CD4-positive, alpha-beta T cell treated with Interleukin-15 for 4 hours (primary cell): ENCODE data around the gene DCDC2C.

ENCODE experiments used
- DNase-seq: peaks from one replicate; pipeline ENCODE4 v3.0.0-alpha.2; 2020; ENCODE audit warnings: low spot score

DCDC2C gene

DNA sequence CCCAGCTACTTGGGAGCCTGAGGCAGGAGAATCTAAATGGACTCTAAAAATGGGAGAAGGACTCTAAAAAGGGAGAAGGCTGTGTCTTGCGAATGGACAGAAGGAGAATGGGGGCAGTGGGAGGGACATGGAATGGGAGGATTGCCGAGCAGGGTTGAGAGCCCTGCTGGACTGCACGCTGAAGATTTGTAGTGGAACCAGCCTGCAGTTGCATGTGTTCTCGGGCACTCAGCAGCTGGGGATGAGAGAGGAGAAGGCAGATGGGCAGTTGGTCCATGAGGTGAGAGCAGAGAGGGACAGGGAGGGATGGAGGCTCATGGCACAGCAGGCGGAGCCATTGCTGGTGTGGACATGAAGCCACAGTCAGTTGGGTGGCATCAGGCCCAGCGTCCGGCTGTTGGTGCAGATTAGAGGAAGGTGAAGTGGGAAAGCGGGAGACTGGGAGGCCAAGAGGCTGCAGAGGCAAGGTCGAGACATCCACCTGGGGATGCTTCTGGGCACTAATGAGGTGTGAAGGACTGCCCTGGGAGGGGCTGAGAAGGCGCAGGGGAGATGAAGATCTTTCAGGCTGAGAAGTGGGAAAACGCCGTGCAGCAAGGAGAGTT, 40.7 kb downstream of the DCDC2C start:
- no peak for DNase-seq

DNA sequence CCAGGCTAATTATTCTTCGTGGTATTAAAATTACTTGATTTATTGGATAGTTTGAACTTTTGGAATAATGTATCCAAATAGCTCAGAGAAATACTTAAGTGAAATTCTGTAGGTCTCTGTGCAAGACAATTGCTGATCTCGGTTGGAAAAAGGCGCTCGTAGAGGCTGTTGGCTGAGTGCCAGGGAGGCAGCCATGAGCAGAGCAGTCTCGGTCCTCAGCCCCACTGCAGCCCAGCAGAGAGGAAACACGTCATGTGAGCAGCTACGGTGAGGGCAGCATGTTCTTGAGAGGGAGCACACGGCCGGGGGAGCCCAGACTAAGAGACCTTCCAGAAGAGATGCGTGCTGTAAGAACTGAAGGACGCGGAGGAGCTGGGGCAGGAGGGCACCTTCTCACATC, 42.5 kb downstream of the DCDC2C start:
- DNase-seq, result no peak

DNA sequence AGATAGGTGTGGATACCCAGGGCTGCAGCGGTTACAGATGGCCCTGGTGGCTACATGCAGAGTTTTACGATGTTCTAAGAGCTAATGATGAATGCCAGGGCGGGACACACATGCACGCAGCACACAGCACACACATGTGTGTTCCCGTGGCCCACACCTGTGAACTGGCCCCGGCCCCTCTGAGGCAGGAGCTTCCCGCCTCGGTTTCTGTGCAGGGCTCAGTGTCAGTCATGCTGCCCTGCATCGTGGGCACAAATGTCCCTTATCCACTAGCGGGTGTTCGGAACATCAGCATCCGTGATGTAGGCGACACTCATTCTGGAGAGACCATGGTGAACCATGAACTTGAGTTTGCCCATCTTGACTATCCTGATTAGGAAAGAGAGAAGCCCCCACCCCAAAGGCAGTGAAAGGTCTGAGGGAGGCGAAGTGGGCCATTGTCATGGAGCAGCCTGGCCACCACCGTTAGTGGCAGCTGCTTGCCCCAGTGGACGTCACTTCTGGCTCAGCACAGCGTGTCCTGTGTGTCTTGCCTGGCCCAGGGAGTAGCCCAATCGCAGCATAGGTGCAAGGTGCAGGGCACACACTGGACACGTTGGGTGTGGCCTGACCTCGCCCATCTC, 43.8 kb downstream of the DCDC2C start:
- no peak for DNase-seq

DNA sequence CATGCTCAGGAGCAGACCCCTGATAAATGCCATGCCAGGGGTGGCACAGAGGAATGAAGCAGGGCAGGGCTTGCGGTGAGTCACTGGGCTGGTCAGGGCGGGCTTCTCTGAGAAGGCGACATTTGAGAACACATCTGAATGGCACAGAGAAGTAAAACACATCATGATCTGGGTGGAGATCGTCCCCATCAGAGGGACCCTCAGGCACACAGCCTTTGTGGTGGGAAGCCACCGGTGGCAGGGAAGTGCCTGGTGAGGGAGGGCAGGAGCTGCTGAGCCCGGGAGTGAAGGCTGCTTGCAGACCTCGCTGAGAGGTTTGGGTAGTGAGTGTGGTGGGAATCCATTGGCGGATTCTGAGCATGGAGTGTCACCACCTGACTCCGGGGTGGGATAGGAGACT, 44.5 kb downstream of the DCDC2C start:
- no peak for DNase-seq

DNA sequence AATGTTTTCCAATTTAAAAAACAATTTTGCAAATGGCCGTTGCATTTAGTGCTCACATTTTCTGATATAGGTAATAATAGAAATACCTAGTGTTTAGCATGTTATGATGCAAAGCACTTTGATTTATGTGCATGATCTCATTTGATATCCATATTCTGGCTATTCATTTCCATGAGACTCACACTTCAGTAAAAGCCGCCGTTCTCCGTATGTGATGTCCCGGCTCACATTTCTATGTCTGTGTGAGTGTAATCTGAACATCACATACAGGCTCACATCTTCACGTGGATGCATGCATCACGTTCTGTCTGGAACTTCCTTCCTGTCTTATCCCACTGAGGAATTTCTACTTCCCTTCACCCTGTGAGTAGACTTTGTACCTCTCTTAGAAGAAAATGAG, 45.8 kb downstream of the DCDC2C start:
- DNase-seq, result no peak

DNA sequence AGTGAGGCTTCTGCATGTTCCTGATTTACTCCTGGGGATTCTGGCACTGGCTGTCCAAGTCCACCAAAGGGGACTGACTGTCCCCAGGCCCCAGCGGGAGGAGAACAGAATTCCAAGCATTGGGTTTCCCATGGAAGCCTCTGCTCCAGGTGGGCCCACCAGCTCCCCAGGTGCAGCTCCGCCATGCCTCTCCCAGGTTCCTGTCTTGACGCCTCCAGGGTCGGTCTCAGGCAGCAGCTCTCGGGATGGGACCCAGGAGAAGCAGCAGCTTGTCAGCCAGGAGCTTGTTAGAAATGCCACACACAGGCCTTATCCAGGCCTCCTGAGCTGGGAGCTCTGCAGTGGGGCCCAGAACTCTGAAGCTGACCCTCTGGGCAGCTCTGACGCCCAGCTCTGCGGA, 47.9 kb downstream of the DCDC2C start:
- no peak for DNase-seq

DNA sequence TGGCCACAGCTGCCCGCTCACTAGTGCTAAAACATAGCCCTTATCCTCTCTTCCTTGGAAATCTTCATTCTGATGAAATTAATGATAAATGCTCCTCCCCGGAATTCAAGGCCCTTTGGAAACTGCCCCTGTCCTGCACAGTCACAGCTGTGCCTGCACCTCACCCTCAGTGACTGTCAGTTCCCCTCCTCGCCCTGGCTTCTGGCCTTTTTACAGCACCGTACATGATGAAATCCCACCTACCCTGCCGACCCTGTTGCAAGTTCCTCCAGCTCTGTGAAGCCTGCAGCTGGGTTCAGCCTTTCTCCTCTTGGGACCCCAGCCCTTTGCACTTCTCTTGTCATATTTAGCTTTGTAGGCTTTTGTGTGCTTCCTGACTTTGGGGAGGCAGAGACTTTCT, 48.4 kb downstream of the DCDC2C start:
- DNase-seq, result no peak

DNA sequence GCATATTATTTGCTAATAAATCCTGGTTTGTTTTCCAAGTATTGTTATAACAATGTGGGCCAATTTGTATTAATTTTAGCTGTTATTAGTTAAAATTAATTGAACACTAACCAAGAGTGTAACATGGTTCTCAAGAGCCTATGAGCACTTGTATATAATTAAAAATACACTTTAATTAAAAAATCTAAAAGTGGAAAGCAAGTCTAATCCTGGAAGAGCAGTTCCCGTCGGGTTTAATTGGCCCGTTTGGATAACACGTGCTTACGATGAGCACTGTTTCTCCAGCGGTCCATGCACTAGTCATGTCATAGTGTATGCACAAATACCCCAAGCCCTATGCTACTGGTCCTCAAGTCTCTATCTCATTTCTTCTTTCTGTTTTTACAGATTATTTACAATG, 49.0 kb downstream of the DCDC2C start:
- DNase-seq, result no peak

DNA sequence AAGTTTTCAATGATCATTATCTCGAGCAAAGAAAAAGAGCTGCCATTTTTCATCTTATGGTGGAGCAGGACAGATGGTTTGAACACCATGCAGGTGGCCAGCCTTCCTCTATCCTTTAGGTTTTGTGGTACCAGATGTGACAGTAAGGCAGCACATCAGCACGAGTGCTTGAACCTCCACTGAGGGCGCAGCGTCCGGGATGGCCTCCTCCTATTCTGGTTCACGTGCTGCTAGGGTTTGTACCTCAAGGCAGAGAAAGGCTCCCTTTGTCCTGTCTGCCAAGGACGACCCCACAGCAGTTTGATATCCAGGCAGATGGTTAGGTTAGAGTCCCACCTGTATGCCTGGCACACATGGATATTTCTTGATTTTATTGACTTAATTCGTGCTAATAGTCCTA, 50.2 kb downstream of the DCDC2C start:
- no peak for DNase-seq

DNA sequence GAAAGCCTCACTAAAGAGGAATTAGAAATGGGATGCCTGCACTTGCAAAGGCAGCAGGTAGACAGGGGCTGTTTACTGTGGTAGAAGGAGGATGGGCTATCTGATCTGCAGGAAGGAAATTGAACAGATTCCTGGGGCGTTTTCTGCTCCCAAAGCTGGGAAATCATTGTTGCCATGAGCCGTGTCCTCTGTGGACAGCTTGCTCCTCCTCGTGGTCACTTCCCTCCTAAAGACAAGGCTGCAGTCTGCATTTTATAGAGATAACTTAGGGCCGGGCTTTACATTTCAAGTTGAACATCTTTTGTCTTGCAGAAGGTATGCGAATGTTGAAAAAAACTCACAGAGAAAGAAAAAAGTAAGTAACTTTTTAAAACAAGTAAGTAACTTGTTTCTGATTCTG, 50.9 kb downstream of the DCDC2C start:
- no peak for DNase-seq

DNA sequence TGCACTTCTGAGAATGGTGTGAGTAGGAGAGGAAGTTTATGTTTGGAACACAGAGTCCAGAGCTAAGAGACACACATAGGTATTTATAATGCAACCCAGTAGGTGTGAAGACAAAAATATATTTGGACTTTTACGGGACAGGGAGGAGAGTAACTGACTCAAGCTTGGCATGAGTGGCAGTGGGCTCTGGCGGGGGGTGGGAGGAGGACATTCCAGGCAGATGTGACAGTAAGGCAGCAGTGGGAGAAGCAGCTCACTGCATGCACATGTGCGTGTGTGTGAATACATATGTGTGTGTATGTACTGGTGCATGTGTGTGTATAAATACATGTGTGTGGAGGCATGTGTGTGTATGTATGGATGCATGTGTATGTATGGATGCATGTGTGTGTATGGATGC, 51.4 kb downstream of the DCDC2C start:
- DNase-seq, result no peak

DNA sequence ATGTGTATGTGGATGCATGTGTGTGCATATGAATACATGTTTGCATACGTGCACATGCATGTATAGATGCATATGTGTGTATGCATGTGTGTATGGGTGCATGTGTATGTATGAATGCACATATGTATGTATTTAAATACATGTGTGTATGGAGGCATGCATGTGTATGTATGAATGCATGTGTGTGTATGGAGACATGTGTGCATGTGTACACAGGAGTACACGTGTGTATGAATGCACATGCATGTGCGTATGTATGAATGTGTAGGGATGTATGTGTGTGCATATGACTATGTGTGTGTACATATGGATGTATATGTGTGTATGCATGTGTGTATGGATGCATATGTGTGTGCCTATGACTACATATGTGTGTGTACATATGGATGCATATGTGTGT, 51.9 kb downstream of the DCDC2C start:
- DNase-seq, result no peak

DNA sequence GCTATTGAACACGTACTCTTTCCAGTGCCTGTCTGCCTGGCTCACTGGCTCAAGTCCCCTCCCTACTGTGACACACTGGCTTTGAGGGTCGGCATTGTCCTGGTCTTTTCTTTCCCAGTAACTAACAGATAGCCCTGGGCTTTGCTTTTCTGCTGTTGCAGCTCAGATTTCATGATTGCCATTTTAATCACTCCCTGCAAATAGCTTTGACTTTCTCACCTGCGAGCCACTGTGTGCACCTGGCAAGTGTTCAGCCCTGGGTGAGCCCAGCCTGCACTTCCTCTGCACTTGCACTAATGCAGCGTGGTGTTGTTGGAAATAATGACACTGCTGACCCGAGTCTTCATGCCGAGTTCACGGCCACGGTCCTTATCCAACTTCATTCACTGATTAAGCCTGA, 52.9 kb downstream of the DCDC2C start:
- no peak for DNase-seq

DNA sequence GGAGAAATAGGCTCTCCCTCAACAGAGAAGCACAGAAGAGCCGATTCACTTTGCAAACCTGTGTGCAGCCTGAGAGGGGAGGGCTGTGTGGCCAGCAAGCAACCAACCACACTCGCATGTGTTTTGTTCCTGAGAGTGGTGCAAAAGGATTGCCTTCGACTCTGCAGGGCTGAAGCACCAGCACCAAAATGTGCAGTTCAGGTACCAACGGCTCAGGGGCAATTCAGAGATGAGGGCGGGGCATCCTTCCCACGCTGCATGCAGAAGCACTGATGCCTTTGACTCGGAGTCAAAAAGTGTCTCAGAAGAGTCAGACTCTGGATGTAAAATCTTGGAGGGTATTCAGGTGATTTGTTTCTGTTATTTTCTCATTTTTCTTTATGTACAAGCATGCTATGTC, 55.5 kb downstream of the DCDC2C start:
- no peak for DNase-seq

DNA sequence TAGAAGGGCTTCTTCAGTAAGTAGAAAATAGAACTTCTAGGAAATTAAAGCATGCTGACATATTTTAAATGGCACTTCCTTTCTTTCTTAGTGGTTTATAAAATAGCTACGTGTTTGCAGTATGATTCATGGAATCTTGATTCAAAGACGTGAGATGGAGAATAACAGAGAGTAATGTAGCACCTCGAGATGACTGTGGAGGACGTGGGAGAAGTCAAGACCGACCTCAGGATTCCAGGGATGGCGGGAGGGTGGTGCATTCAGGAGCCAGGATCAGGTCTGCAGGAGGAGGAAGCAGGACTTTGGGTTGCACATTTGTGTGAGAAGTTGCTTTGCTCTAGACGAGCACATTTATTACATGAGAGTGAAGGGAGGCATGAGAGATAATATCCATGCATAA, 56.0 kb downstream of the DCDC2C start:
- DNase-seq, result no peak

DNA sequence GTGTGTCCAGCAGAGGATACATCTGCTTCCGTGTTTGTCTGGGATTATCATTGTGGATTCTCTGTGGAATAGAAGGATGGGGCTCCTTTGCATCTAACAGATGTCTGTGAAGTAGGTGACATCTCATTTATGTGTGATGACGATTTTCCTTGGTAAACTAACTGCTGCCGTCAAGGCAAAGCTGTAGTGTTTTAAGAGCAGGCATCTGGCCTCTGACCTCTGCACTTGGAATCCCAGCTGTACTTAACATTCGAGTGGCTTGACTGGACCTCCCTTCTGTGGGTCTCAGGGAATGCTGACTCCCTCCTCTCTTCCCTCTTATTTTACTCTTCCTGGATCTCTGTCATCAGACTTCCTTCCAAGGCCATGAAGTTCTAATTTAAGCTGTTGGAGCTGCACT, 56.4 kb downstream of the DCDC2C start:
- no peak for DNase-seq

DNA sequence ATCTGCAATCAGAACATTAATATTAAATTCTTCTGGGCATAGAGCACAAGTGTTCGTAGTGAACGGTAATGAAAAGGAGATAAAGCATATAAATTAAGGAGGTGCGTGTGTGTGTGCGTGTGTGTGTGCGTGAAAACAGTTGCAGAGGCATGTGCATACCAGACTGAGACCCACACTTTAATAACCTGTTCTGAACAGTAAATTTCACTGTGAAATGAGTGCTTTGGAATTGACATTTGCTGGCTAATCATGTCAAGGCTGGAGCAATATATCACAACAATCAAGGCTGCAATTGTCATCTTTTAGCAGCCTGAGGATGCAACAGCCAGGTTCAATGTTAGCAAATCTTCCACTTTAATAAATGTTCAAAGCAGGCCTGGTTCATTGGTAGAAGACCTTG, 57.9 kb downstream of the DCDC2C start:
- DNase-seq, result no peak

DNA sequence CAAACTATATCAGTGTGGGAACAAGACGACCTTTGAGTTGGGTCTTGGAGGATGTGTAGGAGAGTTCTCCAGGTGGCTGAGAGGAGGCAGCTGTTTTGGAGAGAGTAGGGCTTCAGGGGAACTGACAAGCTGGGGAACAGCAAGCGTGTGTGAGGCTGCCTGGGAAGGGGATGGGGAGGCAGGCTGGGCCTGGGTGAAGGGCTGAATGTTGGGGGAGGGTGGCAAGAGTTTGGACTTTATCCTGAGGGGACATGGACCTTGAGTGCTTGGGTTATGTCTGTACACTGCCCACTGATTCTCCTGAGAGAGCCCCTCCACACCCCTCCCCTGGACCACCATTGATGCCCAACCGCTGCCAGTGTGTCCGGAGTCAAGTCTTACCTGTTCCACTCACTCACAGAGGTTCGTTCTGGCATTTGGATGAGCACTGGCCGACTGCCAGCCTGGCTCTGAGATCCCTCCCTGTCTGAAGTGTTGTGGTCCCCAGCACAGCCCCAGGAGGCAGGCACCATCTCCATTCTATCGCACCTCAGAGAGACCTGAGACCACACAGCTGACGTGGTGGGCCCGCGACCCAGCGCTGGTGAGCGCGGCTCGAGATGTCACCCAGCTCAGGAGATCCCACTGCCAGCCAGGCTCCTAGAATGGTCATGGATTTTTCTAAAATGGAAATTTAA, 59.5 kb downstream of the DCDC2C start:
- no peak for DNase-seq

DNA sequence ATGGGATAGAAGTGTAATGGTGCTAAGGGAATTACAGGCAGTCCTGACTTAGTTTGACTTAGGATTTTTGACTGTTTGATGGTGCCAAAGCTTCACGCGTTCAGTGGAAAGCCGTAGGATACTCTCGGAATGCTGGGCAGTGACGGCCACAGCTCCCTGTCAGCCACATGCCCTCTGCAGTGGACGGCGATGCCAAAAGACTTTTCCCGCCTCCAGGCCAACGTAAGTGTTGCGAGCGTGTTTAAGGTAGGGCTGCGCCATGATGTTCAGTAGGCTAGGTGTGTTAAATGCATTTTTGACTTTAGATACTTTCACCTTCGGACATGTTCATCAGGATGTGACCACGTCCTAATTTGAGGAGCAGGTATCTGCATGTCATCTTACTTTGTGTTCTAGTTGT, 63.4 kb downstream of the DCDC2C start:
- DNase-seq, result no peak

DNA sequence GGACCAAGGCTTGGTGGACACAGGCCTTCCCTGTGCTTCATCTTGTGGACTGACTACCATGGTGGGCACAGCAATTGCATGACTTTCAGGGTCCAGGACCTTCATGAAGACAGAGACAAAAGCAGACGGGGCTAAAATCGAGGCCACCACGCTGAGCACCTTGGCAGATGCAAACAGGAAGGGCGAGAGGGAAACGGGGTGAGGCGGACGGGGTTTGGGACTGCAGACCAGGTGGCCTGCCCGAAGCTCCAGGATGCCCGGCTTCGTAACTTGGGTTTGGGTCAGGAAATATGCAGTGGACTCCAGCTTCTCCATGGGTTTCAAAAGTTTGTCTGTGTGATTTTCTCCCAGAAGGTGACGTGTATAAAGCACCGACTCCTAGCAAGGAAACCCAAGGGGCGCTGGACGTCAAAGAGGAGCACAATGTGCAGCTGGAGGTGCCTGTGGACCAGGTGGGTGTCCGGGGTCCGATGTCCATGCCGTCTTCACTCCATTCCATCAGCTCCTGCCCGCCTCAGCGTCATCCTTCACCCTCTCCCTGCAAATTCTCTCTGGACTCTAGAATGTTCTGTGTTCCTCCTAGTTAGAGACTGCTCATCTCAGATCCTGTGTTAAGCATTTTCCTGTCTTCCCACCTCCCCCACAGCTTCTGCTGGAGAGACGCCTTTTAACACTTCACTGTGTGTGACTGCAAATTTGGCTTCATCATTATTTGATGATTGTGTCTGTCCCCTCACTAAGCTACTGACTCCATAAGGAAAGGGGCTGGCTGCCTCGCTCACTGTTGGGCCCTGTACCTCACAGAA, 65.8 kb downstream of the DCDC2C start:
- DNase-seq, result no peak

DNA sequence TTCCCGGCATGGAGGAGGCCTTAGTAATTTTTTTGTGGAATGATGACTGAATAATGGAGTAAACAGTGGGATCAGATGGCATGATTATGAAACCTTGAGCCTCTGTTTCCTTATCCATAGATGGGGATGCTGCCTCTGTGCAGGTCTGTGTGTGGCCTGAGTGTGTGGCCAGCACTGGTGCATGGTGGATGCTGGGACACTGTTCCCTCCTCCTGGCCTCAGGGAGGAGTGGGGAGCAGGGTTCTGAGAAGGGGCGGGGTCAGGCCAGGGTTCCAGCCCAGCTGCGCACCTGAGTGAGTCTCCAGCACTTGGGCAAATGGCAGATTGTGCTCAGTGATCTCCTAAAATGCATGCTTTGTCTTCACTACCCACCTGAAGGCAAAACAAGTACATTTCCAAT, 66.4 kb downstream of the DCDC2C start:
- DNase-seq, result no peak

DNA sequence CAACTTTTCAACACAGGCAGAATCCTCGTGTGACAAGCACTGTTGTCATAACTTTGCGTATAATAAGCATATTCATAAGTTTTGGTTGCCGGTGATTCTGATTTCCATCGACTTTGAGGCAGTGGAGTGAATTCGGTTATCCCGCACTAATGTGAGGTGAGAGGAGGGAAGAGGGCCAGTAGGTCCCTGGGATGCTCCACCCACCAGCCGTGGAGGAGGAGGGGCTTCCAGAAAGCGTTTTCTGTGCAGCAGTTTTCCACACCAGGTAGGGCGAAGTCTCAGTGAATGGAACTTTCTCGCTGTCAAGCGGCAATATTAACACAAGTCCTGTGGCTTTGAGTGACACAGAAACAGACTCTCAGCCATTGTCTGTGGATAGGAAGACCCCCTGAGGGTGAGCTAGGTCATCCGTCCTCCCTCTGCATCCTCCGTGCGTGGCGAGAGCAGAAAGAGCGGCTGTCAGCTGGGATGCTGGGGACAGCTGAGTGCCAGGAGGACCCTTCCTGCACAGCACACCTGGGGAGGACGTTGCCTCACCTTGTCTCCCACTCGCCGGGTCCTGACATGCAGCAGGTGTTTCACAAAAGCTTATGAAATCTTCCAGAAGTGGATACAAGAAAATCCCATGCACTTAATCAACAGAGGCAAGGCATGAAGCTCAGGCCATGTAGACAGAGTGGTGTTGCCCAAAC, 67.5 kb downstream of the DCDC2C start:
- DNase-seq, result no peak

DNA sequence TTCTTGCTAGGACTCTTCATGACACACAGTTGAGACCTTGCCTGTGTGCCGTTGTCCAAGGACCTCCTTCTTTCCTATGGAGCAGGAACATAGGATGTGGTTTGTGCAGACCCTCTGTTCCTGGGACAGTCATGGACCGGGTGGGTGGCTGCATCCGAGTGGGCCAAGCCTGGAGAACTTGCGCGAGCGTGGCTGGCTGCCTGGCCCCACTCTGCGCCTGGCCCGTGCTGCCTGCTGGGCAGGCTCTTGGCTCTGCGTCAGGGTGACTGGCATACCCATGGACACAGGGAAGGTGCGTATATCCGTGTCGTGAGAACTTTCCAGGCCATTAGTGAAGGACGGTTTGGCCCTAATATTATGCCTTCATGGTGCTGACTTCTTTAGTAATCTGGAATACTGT, 68.2 kb downstream of the DCDC2C start:
- no peak for DNase-seq
